LNCaP clone FGC (cell line): Measurements from ENCODE around the gene SMAD9.

Experiments used
- DNase-seq: peaks from one replicate; pipeline ENCODE4 v3.0.0-alpha.2; 2011; ENCODE audit warnings: low read depth
- H3K4me3 ChIP-seq: 2 replicates; pipeline ENCODE4 v1.5.1; 2011; ENCODE audit warnings: mild to moderate bottlenecking, low read depth, low read length, control low read depth
- TF ChIP-seq, protein P1 (sequence below): IDR thresholded peaks from 2 replicates; pipeline ENCODE4 v1.5.1; 2012; ENCODE audit warnings: mild to moderate bottlenecking; ENCODE audit not compliant: control insufficient read depth, insufficient read depth; ENCODE audit errors: extremely low read depth

SMAD9 gene

GRCh38 chr13:36918246-36919131 lies 1.5 kb downstream of the SMAD9 start:
- TF ChIP-seq, protein P1, sequence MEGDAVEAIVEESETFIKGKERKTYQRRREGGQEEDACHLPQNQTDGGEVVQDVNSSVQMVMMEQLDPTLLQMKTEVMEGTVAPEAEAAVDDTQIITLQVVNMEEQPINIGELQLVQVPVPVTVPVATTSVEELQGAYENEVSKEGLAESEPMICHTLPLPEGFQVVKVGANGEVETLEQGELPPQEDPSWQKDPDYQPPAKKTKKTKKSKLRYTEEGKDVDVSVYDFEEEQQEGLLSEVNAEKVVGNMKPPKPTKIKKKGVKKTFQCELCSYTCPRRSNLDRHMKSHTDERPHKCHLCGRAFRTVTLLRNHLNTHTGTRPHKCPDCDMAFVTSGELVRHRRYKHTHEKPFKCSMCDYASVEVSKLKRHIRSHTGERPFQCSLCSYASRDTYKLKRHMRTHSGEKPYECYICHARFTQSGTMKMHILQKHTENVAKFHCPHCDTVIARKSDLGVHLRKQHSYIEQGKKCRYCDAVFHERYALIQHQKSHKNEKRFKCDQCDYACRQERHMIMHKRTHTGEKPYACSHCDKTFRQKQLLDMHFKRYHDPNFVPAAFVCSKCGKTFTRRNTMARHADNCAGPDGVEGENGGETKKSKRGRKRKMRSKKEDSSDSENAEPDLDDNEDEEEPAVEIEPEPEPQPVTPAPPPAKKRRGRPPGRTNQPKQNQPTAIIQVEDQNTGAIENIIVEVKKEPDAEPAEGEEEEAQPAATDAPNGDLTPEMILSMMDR, result no peak
- peak overlapping the region; percentile 63 for H3K4me3 ChIP-seq
- no peak for DNase-seq

DNA sequence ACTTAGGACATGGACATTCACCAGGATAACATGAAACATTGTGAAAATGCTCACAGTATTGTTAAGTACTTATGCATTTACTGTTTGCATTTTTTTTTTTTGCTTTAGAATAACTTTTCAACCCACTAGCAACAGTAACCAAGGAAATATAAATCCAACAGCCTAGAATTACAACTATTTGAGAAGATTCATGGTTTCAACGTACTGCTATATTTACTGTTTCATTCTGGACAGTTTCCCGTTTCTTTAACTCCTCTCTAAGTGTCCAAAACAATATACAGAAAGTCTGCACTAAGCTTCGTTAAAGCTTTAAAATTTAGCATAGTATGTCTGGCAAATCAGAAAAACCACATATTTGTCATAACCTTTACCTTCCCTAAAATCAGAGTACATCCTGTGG lies 2.7 kb downstream of the SMAD9 start:
- TF ChIP-seq, protein P1, result no peak
- DNase-seq, result no peak
- H3K4me3 ChIP-seq, result peak overlapping the region; percentile 7; the same call in 1 of the 2 replicates

GRCh38 chr13:36915896-36916640 lies 4.0 kb downstream of the SMAD9 start:
- no peak overlapping the region for H3K4me3 ChIP-seq
- TF ChIP-seq, protein P1, result no peak
- no peak for DNase-seq

- no peak overlapping the region for H3K4me3 ChIP-seq
- TF ChIP-seq, protein P1, result no peak
- no peak for DNase-seq
Observed at GRCh38 chr13:36915106-36915505, 4.9 kb downstream of the SMAD9 start.

DNA sequence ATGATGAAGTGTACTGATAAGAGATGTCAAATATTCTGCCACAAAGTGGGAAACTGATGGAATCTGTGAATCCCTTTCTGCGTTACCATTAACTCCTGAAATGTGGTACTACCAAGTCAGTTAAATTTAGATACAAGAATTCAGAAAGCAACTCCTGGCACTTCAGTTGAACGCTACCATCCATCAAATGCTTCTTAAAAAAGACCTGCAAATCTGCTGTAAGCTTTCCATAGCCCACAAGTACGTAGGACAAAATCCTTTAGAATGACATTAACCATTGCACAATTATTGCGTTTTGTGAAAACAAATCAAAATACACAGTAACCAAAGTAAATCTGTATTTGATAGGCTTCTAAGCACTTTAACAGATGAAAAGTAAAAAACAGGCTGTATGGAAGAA lies 5.4 kb downstream of the SMAD9 start:
- TF ChIP-seq, protein P1, result no peak
- DNase-seq, result no peak
- no peak overlapping the region for H3K4me3 ChIP-seq

GRCh38 chr13:36913463-36913862 lies 6.6 kb downstream of the SMAD9 start:
- peak; percentile 58 for DNase-seq
- TF ChIP-seq, protein P1, result no peak
- no peak overlapping the region for H3K4me3 ChIP-seq
